Measurements from ENCODE around the gene PDZD2.
A peak's percentile ranks its signal among the peaks of the same experiment; 100 is the strongest.

PDZD2 gene

GRCh38 chr5:32089146-32090000 is 450.4 kb downstream of the PDZD2 start:
- no peak for DNase-seq

- no peak for DNase-seq
Observed at GRCh38 chr5:32090026-32090754, 451.3 kb downstream of the PDZD2 start.

GRCh38 chr5:32090755-32091128 is 451.8 kb downstream of the PDZD2 start:
- DNase-seq = no peak

GRCh38 chr5:32092938-32093812 is 454.2 kb downstream of the PDZD2 start:
- DNase-seq = peak; percentile 82

- no peak for DNase-seq
Observed at GRCh38 chr5:32094691-32095090, 455.8 kb downstream of the PDZD2 start.

- no peak for DNase-seq
Observed at GRCh38 chr5:32095261-32095671, 456.3 kb downstream of the PDZD2 start.

- DNase-seq = no peak
Observed at GRCh38 chr5:32096891-32097595, 458.1 kb downstream of the PDZD2 start.

GRCh38 chr5:32098291-32098690 is 459.4 kb downstream of the PDZD2 start:
- no peak for DNase-seq

- DNase-seq = no peak
Observed at GRCh38 chr5:32098890-32099310, 460.0 kb downstream of the PDZD2 start.

GRCh38 chr5:32099486-32100035 is 460.6 kb downstream of the PDZD2 start:
- no peak for DNase-seq

- DNase-seq = no peak
Observed at GRCh38 chr5:32100230-32100629, 461.3 kb downstream of the PDZD2 start.

- DNase-seq = no peak
Observed at GRCh38 chr5:32100691-32101302, 461.9 kb downstream of the PDZD2 start.

- no peak for DNase-seq
Observed at GRCh38 chr5:32102254-32102986, 463.5 kb downstream of the PDZD2 start.

- DNase-seq = no peak
Observed at GRCh38 chr5:32103521-32103920, 464.6 kb downstream of the PDZD2 start.

- no peak for DNase-seq
Observed at GRCh38 chr5:32107291-32107690, 468.4 kb downstream of the PDZD2 start.

GRCh38 chr5:32108167-32108566 is 469.2 kb downstream of the PDZD2 start:
- no peak for DNase-seq

- DNase-seq = no peak
Observed at GRCh38 chr5:32109236-32109635, 470.3 kb downstream of the PDZD2 start.

- DNase-seq = no peak
Observed at GRCh38 chr5:32110111-32110696, 471.3 kb downstream of the PDZD2 start.

GRCh38 chr5:32115985-32116384 is 477.1 kb downstream of the PDZD2 start:
- DNase-seq = no peak

GRCh38 chr5:32116574-32117313 is 477.8 kb downstream of the PDZD2 start:
- no peak for DNase-seq
